OCI-LY7 (cell line): ENCODE data around the gene RMI2.

Experiments used
- EZH2phosphoT487 ChIP-seq: fragments of 200-600 bp; sonication (generic); IDR thresholded peaks from 2 replicates; pipeline ENCODE4 v1.6.1; 2018; ENCODE audit warnings: low read depth, borderline replicate concordance, mild to moderate bottlenecking, mixed run types, antibody characterized with exemption, low read length, moderate library complexity, mixed read lengths
- TF ChIP-seq, protein P1 (sequence below): fragments of 200-600 bp; sonication (generic); conservative IDR thresholded peaks from 2 replicates; pipeline ENCODE4 v1.5.1; 2014; ENCODE audit warnings: mild to moderate bottlenecking, antibody characterized with exemption, low read length, moderate library complexity, mixed read lengths

DNA sequence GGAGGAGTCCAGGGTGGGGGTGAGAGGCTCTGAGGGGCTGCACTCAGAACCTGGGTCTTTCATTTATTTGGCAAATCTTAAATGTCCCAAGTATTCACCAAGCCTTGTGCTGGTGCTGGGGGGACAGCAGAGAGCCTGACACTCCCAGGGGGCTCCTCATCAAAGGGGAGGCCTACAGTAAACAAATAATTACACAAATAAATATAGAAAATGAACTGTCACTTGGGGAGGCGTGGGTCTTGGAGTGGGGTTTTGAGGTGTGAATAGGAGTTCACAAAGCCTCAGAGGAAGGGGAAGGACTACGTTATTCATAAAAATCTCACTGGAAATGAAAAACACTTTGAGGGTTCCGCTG lies 48.9 kb upstream of the RMI2 start:
- TF ChIP-seq, protein P1, sequence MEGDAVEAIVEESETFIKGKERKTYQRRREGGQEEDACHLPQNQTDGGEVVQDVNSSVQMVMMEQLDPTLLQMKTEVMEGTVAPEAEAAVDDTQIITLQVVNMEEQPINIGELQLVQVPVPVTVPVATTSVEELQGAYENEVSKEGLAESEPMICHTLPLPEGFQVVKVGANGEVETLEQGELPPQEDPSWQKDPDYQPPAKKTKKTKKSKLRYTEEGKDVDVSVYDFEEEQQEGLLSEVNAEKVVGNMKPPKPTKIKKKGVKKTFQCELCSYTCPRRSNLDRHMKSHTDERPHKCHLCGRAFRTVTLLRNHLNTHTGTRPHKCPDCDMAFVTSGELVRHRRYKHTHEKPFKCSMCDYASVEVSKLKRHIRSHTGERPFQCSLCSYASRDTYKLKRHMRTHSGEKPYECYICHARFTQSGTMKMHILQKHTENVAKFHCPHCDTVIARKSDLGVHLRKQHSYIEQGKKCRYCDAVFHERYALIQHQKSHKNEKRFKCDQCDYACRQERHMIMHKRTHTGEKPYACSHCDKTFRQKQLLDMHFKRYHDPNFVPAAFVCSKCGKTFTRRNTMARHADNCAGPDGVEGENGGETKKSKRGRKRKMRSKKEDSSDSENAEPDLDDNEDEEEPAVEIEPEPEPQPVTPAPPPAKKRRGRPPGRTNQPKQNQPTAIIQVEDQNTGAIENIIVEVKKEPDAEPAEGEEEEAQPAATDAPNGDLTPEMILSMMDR = no peak
- no peak for TF ChIP-seq EZH2phosphoT487
